Measurements from ENCODE around the gene HSD17B11. TPM values are rescaled to one million over a fixed set of nuclear protein-coding genes. Genes with fewer than 3 reads are reported as not detected.
"Not testable (repeated sequence)": the region's sequence is repeated elsewhere in the genome, so short reads cannot be mapped to it uniquely, and the experiment has no call there.

Gene HSD17B11
- 11.0 TPM for total RNA-seq
- long read RNA-seq, transcript HSD17B11-201 (7 exons, 1,885 nt) = major isoform, 12 of 15 reads
- long read RNA-seq, partial matches to known transcripts = 0 of 15 reads
- long read RNA-seq, other reads (novel, unspliced or antisense) = 3 of 15 reads

GRCh38 chr4:87390891-87391575 is at the start of gene HSD17B11:
Gene HSD17B11, minus strand, starts transcription at chr4:87391188. Its CDS starts 118 bp downstream, at chr4:87391070.
- DNase-seq (ENCODE audit: low spot score) = peak; percentile 97
- intact Hi-C loops (cut with DNase I) = loop anchor here (1.0 to 5.0 kb wide), 2 partner anchors 31 to 131 kb away; partner anchors contain the start of gene NUDT9

GRCh38 chr4:87433342-87433741 is 42.4 kb upstream of the HSD17B11 start:
- intact Hi-C loops (cut with DNase I) = no loop called here
- DNase-seq (ENCODE audit: low spot score) = no peak

- DNase-seq (ENCODE audit: low spot score) = no peak
- intact Hi-C loops (cut with DNase I) = no loop called here
Measured at GRCh38 chr4:87430038-87430437, 39.0 kb upstream of the HSD17B11 start.

GRCh38 chr4:87428979-87429378 is 38.0 kb upstream of the HSD17B11 start:
- intact Hi-C loops (cut with DNase I) = no loop called here

GRCh38 chr4:87427518-87427868 is 36.5 kb upstream of the HSD17B11 start:
- intact Hi-C loops (cut with DNase I) = no loop called here
- no peak for DNase-seq (ENCODE audit: low spot score)

More at GRCh38 chr4:87428979-87429378, 38.0 kb upstream of the HSD17B11 start:
- DNase-seq (ENCODE audit: low spot score) = no peak

GRCh38 chr4:87426865-87427517 is 36.0 kb upstream of the HSD17B11 start:
- intact Hi-C loops (cut with DNase I) = no loop called here

GRCh38 chr4:87425711-87426110 is 34.7 kb upstream of the HSD17B11 start:
- intact Hi-C loops (cut with DNase I) = no loop called here
- DNase-seq (ENCODE audit: low spot score) = no peak

More at GRCh38 chr4:87426865-87427517, 36.0 kb upstream of the HSD17B11 start:
- DNase-seq (ENCODE audit: low spot score) = no peak

- intact Hi-C loops (cut with DNase I) = loop anchor here (5.0 kb wide), 2 partner anchors 43 to 108 kb away; no protein-coding TSS in a partner anchor
- DNase-seq (ENCODE audit: low spot score) = not testable (repeated sequence)
Measured at GRCh38 chr4:87424099-87424543, 33.1 kb upstream of the HSD17B11 start.

GRCh38 chr4:87423317-87424098 is 32.5 kb upstream of the HSD17B11 start:
- intact Hi-C loops (cut with DNase I) = loop anchor here (5.0 kb wide), 2 partner anchors 44 to 109 kb away; no protein-coding TSS in a partner anchor
- DNase-seq (ENCODE audit: low spot score) = no peak

GRCh38 chr4:87422104-87423052 is 31.4 kb upstream of the HSD17B11 start, which contains the start of gene NUDT9:
Gene NUDT9, plus strand, starts transcription at chr4:87422573. Its CDS starts 333 bp downstream, at chr4:87422906.
- intact Hi-C loops (cut with DNase I) = loop anchor here (1.0 to 5.0 kb wide), 3 partner anchors 31 to 110 kb away; partner anchors contain the start of gene HSD17B11
- DNase-seq (ENCODE audit: low spot score) = peak; percentile 96

- intact Hi-C loops (cut with DNase I) = loop anchor here (5.0 kb wide), 2 partner anchors 47 to 112 kb away; no protein-coding TSS in a partner anchor
Measured at GRCh38 chr4:87420276-87420830, 29.4 kb upstream of the HSD17B11 start.

GRCh38 chr4:87419578-87420249 is 28.7 kb upstream of the HSD17B11 start:
- DNase-seq (ENCODE audit: low spot score) = no peak
- intact Hi-C loops (cut with DNase I) = loop anchor here (5.0 kb wide), 2 partner anchors 48 to 113 kb away; no protein-coding TSS in a partner anchor

More at GRCh38 chr4:87420276-87420830, 29.4 kb upstream of the HSD17B11 start:
- no peak for DNase-seq (ENCODE audit: low spot score)

GRCh38 chr4:87418410-87418809 is 27.4 kb upstream of the HSD17B11 start:
- intact Hi-C loops (cut with DNase I) = not testable (repeated sequence)

GRCh38 chr4:87416965-87417364 is 26.0 kb upstream of the HSD17B11 start:
- intact Hi-C loops (cut with DNase I) = no loop called here

More at GRCh38 chr4:87418410-87418809, 27.4 kb upstream of the HSD17B11 start:
- DNase-seq (ENCODE audit: low spot score) = not testable (repeated sequence)

GRCh38 chr4:87414816-87415215 is 23.8 kb upstream of the HSD17B11 start:
- no peak for DNase-seq (ENCODE audit: low spot score)
- intact Hi-C loops (cut with DNase I) = no loop called here

More at GRCh38 chr4:87416965-87417364, 26.0 kb upstream of the HSD17B11 start:
- no peak for DNase-seq (ENCODE audit: low spot score)

- intact Hi-C loops (cut with DNase I) = no loop called here
- no peak for DNase-seq (ENCODE audit: low spot score)
Measured at GRCh38 chr4:87410679-87411078, 19.7 kb upstream of the HSD17B11 start.

- no peak for DNase-seq (ENCODE audit: low spot score)
- intact Hi-C loops (cut with DNase I) = no loop called here
Measured at GRCh38 chr4:87410157-87410556, 19.2 kb upstream of the HSD17B11 start.

Measured in cardiac septum (tissue), 1 donor.